Nephron progenitor cell (in vitro differentiated cells): ENCODE results near the gene ATP6AP1.

ENCODE experiments used
- DNase-seq: peaks from one replicate; pipeline ENCODE4 v3.0.0; 2021
- H3K27ac Mint-ChIP-seq: 2 replicates; pipeline ENCODE4 v1.8.0; 2021; ENCODE audit warnings: mild to moderate bottlenecking, moderate library complexity, mixed read lengths
- H3K27me3 Mint-ChIP-seq: 2 replicates; pipeline ENCODE4 v1.8.0; 2021; ENCODE audit warnings: mild to moderate bottlenecking, low read depth, mixed read lengths; ENCODE audit not compliant: poor library complexity
- H3K36me3 Mint-ChIP-seq: 2 replicates; pipeline ENCODE4 v1.8.0; 2021; ENCODE audit warnings: low read depth, mixed read lengths
- H3K4me1 Mint-ChIP-seq: 2 replicates; pipeline ENCODE4 v1.8.0; 2021; ENCODE audit warnings: mixed read lengths
- H3K4me3 Mint-ChIP-seq: 2 replicates; pipeline ENCODE4 v1.8.0; 2021; ENCODE audit warnings: mild to moderate bottlenecking, moderate library complexity, mixed read lengths
- H3K9me3 Mint-ChIP-seq: 2 replicates; pipeline ENCODE4 v1.8.0; 2021; ENCODE audit warnings: mild to moderate bottlenecking, moderate library complexity, mixed read lengths
- CTCF ChIP-seq: fragments of 200-600 bp; sonication (generic); IDR thresholded peaks from 2 replicates; pipeline ENCODE4 v1.5.0; 2021; ENCODE audit warnings: antibody characterized with exemption

Gene ATP6AP1

GRCh38 chrX:154426916-154427770, 1.3 kb upstream of the ATP6AP1 start:
- DNase-seq: no peak
- H3K4me3 Mint-ChIP-seq: no peak overlapping the region
- no peak overlapping the region for H3K27ac Mint-ChIP-seq
- no peak for TF ChIP-seq CTCF
- peaks cover 25% of the 10 kb centered on the region for H3K4me1 Mint-ChIP-seq
- H3K9me3 Mint-ChIP-seq: peaks cover 51% of the 10 kb centered on the region
- H3K27me3 Mint-ChIP-seq: peaks cover 5% of the 10 kb centered on the region
- peaks cover 8% of the 10 kb centered on the region for H3K36me3 Mint-ChIP-seq

GRCh38 chrX:154429711-154430110, 1.2 kb downstream of the ATP6AP1 start:
- peaks cover 58% of the 10 kb centered on the region for H3K9me3 Mint-ChIP-seq
- peaks cover 18% of the 10 kb centered on the region for H3K36me3 Mint-ChIP-seq
- H3K27ac Mint-ChIP-seq: no peak overlapping the region
- peaks cover 25% of the 10 kb centered on the region for H3K4me1 Mint-ChIP-seq
- H3K27me3 Mint-ChIP-seq: peaks cover 8% of the 10 kb centered on the region
- H3K4me3 Mint-ChIP-seq: peak overlapping the region; percentile 80
- TF ChIP-seq CTCF: no peak
- DNase-seq: no peak

- peaks cover 58% of the 10 kb centered on the region for H3K9me3 Mint-ChIP-seq
- peaks cover 19% of the 10 kb centered on the region for H3K36me3 Mint-ChIP-seq
- H3K4me1 Mint-ChIP-seq: peaks cover 25% of the 10 kb centered on the region
- peak overlapping the region; percentile 65 for H3K4me3 Mint-ChIP-seq
- DNase-seq: no peak
- TF ChIP-seq CTCF: no peak
- peaks cover 8% of the 10 kb centered on the region for H3K27me3 Mint-ChIP-seq
- peak overlapping the region; percentile 73 for H3K27ac Mint-ChIP-seq
Measured at GRCh38 chrX:154430479-154430878, 2.0 kb downstream of the ATP6AP1 start.

- H3K4me1 Mint-ChIP-seq: peaks cover 29% of the 10 kb centered on the region
- no peak for TF ChIP-seq CTCF
- peak overlapping the region; percentile 73 for H3K27ac Mint-ChIP-seq
- no peak for DNase-seq
- H3K4me3 Mint-ChIP-seq: peak overlapping the region; percentile 65
- H3K9me3 Mint-ChIP-seq: peaks cover 63% of the 10 kb centered on the region
- H3K36me3 Mint-ChIP-seq: peaks cover 24% of the 10 kb centered on the region
- H3K27me3 Mint-ChIP-seq: peaks cover 9% of the 10 kb centered on the region
Measured at GRCh38 chrX:154430916-154431315, 2.4 kb downstream of the ATP6AP1 start.

GRCh38 chrX:154431341-154431740, 2.9 kb downstream of the ATP6AP1 start:
- peaks cover 33% of the 10 kb centered on the region for H3K4me1 Mint-ChIP-seq
- peaks cover 67% of the 10 kb centered on the region for H3K9me3 Mint-ChIP-seq
- peaks cover 27% of the 10 kb centered on the region for H3K36me3 Mint-ChIP-seq
- H3K27ac Mint-ChIP-seq: no peak overlapping the region
- DNase-seq: no peak
- no peak for TF ChIP-seq CTCF
- H3K27me3 Mint-ChIP-seq: peaks cover 6% of the 10 kb centered on the region
- H3K4me3 Mint-ChIP-seq: no peak overlapping the region

- DNase-seq: no peak
- Mint-ChIP-seq H3K27ac (no peak overlapping the region), H3K4me3 (no peak overlapping the region), H3K4me1 (peaks cover 33% of the 10 kb centered on the region), H3K9me3 (peaks cover 62% of the 10 kb centered on the region), H3K27me3 (peaks cover 6% of the 10 kb centered on the region), H3K36me3 (peaks cover 27% of the 10 kb centered on the region)
- no peak for TF ChIP-seq CTCF
Measured at GRCh38 chrX:154432210-154432609, 3.7 kb downstream of the ATP6AP1 start.
